Smooth muscle cell (in vitro differentiated cells): Measurements from ENCODE around the gene MRNIP. TPM values are rescaled to one million over a fixed set of nuclear protein-coding genes. Genes with fewer than 3 reads are reported as not detected.

Source experiments
- DNase-seq: peaks from one replicate; lab custom pipeline; 2025; ENCODE audit not compliant: unreplicated experiment; lab: John Stamatoyannopoulos, UW
- H2AFZ ChIP-seq: fragments of 200-600 bp; sonication (generic); 2 replicates; pipeline ENCODE4 v1.6.0; 2016; ENCODE audit warnings: antibody characterized with exemption, low read depth, mild to moderate bottlenecking
- H3F3A ChIP-seq: fragments of 200-600 bp; sonication (generic); 2 replicates; pipeline ENCODE4 v1.6.0; 2017; ENCODE audit warnings: antibody characterized with exemption, low read depth
- H3K27ac ChIP-seq: fragments of 200-600 bp; sonication (generic); 2 replicates; pipeline ENCODE4 v1.5.1; 2016; ENCODE audit warnings: low read depth, mild to moderate bottlenecking
- H3K27me3 ChIP-seq: fragments of 200-600 bp; sonication (generic); 2 replicates; pipeline ENCODE4 v1.6.1; 2016; ENCODE audit warnings: low read depth, mild to moderate bottlenecking
- H3K36me3 ChIP-seq: fragments of 200-600 bp; sonication (generic); 2 replicates; pipeline ENCODE4 v1.5.1; 2016; ENCODE audit warnings: low read depth
- H3K4me1 ChIP-seq: fragments of 200-600 bp; sonication (generic); 2 replicates; pipeline ENCODE4 v1.5.1; 2016; ENCODE audit warnings: low read depth
- H3K4me2 ChIP-seq: fragments of 200-600 bp; sonication (generic); 2 replicates; pipeline ENCODE4 v1.6.0; 2016; ENCODE audit warnings: mild to moderate bottlenecking
- H3K4me3 ChIP-seq: fragments of 200-600 bp; sonication (generic); 2 replicates; pipeline ENCODE4 v1.5.1; 2016; ENCODE audit warnings: mild to moderate bottlenecking
- H3K79me2 ChIP-seq: fragments of 200-600 bp; sonication (generic); 2 replicates; pipeline ENCODE4 v1.6.0; 2016; ENCODE audit warnings: low read depth, mild to moderate bottlenecking
- H3K9ac ChIP-seq: fragments of 200-600 bp; sonication (generic); 2 replicates; pipeline ENCODE4 v1.6.0; 2016; ENCODE audit warnings: low read depth
- H3K9me3 ChIP-seq: fragments of 200-600 bp; sonication (generic); replicated peaks from 2 replicates; pipeline ENCODE4 v1.5.1; 2016; ENCODE audit warnings: low read depth
- H4K20me1 ChIP-seq: fragments of 200-600 bp; sonication (generic); 2 replicates; pipeline ENCODE4 v1.6.0; 2016; ENCODE audit warnings: low read depth
- CTCF ChIP-seq: fragments of 200-600 bp; sonication (generic); IDR thresholded peaks from 2 replicates; pipeline ENCODE4 v1.5.1; 2017; ENCODE audit warnings: borderline replicate concordance, mild to moderate bottlenecking, antibody characterized with exemption; ENCODE audit not compliant: insufficient read depth, poor library complexity, severe bottlenecking
- WGBS: methylation state at CpG from one replicate; pipeline ENCODE4 v1.1.7; 2016; ENCODE audit warnings: low lambda C conversion rate; 5-methylcytosine and 5-hydroxymethylcytosine counted together
- polyA plus RNA-seq: library from polyadenylated mRNA; unstranded; fragments of >200 nt; fragmentation: Nextera tagmentation; extraction: Ambion mirVana; gene quantifications from 2 replicates; pipeline ENCODE4 v1.2.1, GENCODE V29; 2016
- total RNA-seq: library from RNA; depleted of rRNA; stranded (reverse); fragments of >200 nt; gene quantifications from 2 replicates; pipeline ENCODE4 v1.2.3, GENCODE V29; 2014

MRNIP gene
- total and polyA plus RNA-seq, 2 experiments from 2014 or later: 11.9 to 16.5 TPM

GRCh38 chr5:179821298-179822058 lies 37.1 kb downstream of the MRNIP start:
- peak; percentile 45 for DNase-seq
- H3K79me2 ChIP-seq: peaks cover 29% of the 10 kb centered on the region
- no peak overlapping the region for H2AFZ ChIP-seq
- peaks cover 23% of the 10 kb centered on the region for H3F3A ChIP-seq
- H3K36me3 ChIP-seq: peaks cover 5% of the 10 kb centered on the region
- H3K9ac ChIP-seq: peak overlapping the region; percentile 99
- peak overlapping the region; percentile 96 for H3K4me2 ChIP-seq
- H3K27me3 ChIP-seq: no peaks in the 10 kb centered on the region
- WGBS: 1% methylated on average over 47 of the region's 54 CpGs
- H3K27ac ChIP-seq: peak overlapping the region; percentile 100
- H3K4me1 ChIP-seq: peaks cover 40% of the 10 kb centered on the region
- no peaks in the 10 kb centered on the region for H3K9me3 ChIP-seq
- peaks cover 54% of the 10 kb centered on the region for H4K20me1 ChIP-seq
- H3K4me3 ChIP-seq: peak overlapping the region; percentile 95
- no peak for TF ChIP-seq CTCF

- DNase-seq: peak; percentile 66
- peaks cover 46% of the 10 kb centered on the region for H4K20me1 ChIP-seq
- peak within 1 kb of the TSS; percentile 99 for H3K9ac ChIP-seq
- WGBS: 4% methylated on average over 38 of the region's 81 CpGs
- H3K27ac ChIP-seq: peak within 1 kb of the TSS; percentile 100
- H2AFZ ChIP-seq: no peak within 1 kb of the TSS
- H3K4me2 ChIP-seq: peak within 1 kb of the TSS; percentile 96
- H3K9me3 ChIP-seq: no peaks in the 10 kb centered on the region
- peak within 1 kb of the TSS; percentile 95 for H3K4me3 ChIP-seq
- no peaks in the 10 kb centered on the region for H3K36me3 ChIP-seq
- H3K27me3 ChIP-seq: no peaks in the 10 kb centered on the region
- peaks cover 40% of the 10 kb centered on the region for H3K4me1 ChIP-seq
- TF ChIP-seq CTCF: no peak
- peaks cover 23% of the 10 kb centered on the region for H3F3A ChIP-seq
- H3K79me2 ChIP-seq: peaks cover 29% of the 10 kb centered on the region
These were observed 37.9 kb downstream of the MRNIP start, which contains the start of gene SQSTM1 for GRCh38 chr5:179820483-179821297. Gene SQSTM1, plus strand, starts transcription at chr5:179820905. Its CDS starts 32 bp downstream, at chr5:179820937.

GRCh38 chr5:179820127-179820482 lies 38.5 kb downstream of the MRNIP start:
- H3K79me2 ChIP-seq: peaks cover 29% of the 10 kb centered on the region
- H3K9me3 ChIP-seq: no peaks in the 10 kb centered on the region
- peaks cover 40% of the 10 kb centered on the region for H3K4me1 ChIP-seq
- no peak for DNase-seq
- H3K27ac ChIP-seq: peak overlapping the region; percentile 100
- H3K4me2 ChIP-seq: peak overlapping the region; percentile 96
- H3K4me3 ChIP-seq: peak overlapping the region; percentile 95
- H2AFZ ChIP-seq: no peak overlapping the region
- H3K36me3 ChIP-seq: no peaks in the 10 kb centered on the region
- H3F3A ChIP-seq: peaks cover 23% of the 10 kb centered on the region
- no peaks in the 10 kb centered on the region for H3K27me3 ChIP-seq
- WGBS: 85% methylated on average over 12 of the region's 12 CpGs
- no peak for TF ChIP-seq CTCF
- H3K9ac ChIP-seq: peak overlapping the region; percentile 99
- H4K20me1 ChIP-seq: peaks cover 40% of the 10 kb centered on the region
